HepG2 (cell line): ENCODE measurements around the gene SAA4. TPM values are rescaled to one million over a fixed set of nuclear protein-coding genes. Genes with fewer than 3 reads are reported as not detected.

Experiments
- ATAC-seq: fragments of 200-7000 bp; cut with Tn5 transposase; 3 replicates; pipeline ENCODE4 v1.9.1; 2020; ENCODE audit warnings: mild to moderate bottlenecking, moderate library complexity
- BruUV-seq: library from RNA; stranded (reverse); fragments of 400-500 nt; replicated peaks from 2 replicates; lab custom pipeline; 2021; lab: Mats Ljungman, UMichigan
- CTCF ChIA-PET: fragments of 300-600 bp; formaldehyde crosslinking; extraction: SDS; loops from one replicate; lab custom pipeline; 2021; ENCODE audit warnings: low total read pairs, inconsistent platforms, low intra/inter-chr PET ratio; lab: Yijun Ruan, JAX
- POLR2A ChIA-PET: fragments of 350-600 bp; sonication (Branson Sonifier 250); formaldehyde crosslinking; loops from one replicate; lab custom pipeline; 2020; ENCODE audit warnings: antibody characterized with exemption, inconsistent platforms; lab: Yijun Ruan, JAX
- DNase-seq: peaks from one replicate; pipeline ENCODE4 v3.0.0-alpha.2; 2015; ENCODE audit warnings: low spot score
- FAIRE-seq: peaks from 3 replicates; lab custom pipeline; 2011; peaks lifted over from hg19 to GRCh38; lab: Jason Lieb, UNC
- H2AFZ ChIP-seq: one replicate; pipeline ENCODE4 v1.6.1; 2011; ENCODE audit warnings: low read length, inconsistent platforms
- H3K27ac ChIP-seq: fragments of 300-600 bp; 3 replicates; pipeline ENCODE4 v1.8.0; 2011; ENCODE audit warnings: mixed run types, mild to moderate bottlenecking, mixed read lengths, low read length, inconsistent platforms; ENCODE audit not compliant: insufficient read depth; ENCODE audit errors: extremely low read length
- H3K27me3 ChIP-seq, 2 experiments: fragments of 200-600 bp in 1 of 2; 2 replicates in 1 of 2; 3 replicates in 1 of 2; pipeline versions ENCODE4 v1.6.0 to v1.8.0; 2011; ENCODE audit warnings: low read length in 2 of 2, mild to moderate bottlenecking in 2 of 2, moderate library complexity in 2 of 2, inconsistent platforms in 1 of 2; ENCODE audit not compliant: insufficient read depth in 2 of 2, control insufficient read depth in 1 of 2
- H3K36me3 ChIP-seq, 2 experiments: fragments of 200-600 bp in 1 of 2; replicated peaks in 1 of 2; 2 replicates in 1 of 2; 3 replicates in 1 of 2; pipeline versions ENCODE4 v1.5.1 to v1.8.0; 2011; ENCODE audit warnings: low read length in 2 of 2, inconsistent platforms in 1 of 2; ENCODE audit not compliant: insufficient read depth in 2 of 2, control insufficient read depth in 1 of 2
- H3K4me1 ChIP-seq: 2 replicates; pipeline ENCODE4 v1.5.1; 2012; ENCODE audit warnings: low read length, inconsistent platforms; ENCODE audit not compliant: insufficient read depth
- H3K4me2 ChIP-seq: 2 replicates; pipeline ENCODE4 v1.6.0; 2011; ENCODE audit warnings: low read depth, low read length, inconsistent platforms
- H3K4me3 ChIP-seq, 3 experiments: fragments of 200-600 bp in 1 of 3; sonication (generic), shearing (Covaris generic) in 1 of 3; replicated peaks in 1 of 3; 2 replicates each; pipeline ENCODE4 v1.5.1; 2011 to 2016; ENCODE audit warnings: low read length in 3 of 3, inconsistent platforms in 2 of 3, low read depth in 2 of 3, mild to moderate bottlenecking in 2 of 3, control low read depth in 1 of 3, mixed read lengths in 1 of 3; ENCODE audit not compliant: insufficient read depth in 1 of 3
- H3K79me2 ChIP-seq: one replicate; pipeline ENCODE4 v1.6.1; 2011; ENCODE audit warnings: low read length, inconsistent platforms; ENCODE audit not compliant: insufficient read depth
- H3K9ac ChIP-seq: 2 replicates; pipeline ENCODE4 v1.6.0; 2011; ENCODE audit warnings: mild to moderate bottlenecking, low read depth, low read length, inconsistent platforms; ENCODE audit not compliant: insufficient read depth
- H3K9me3 ChIP-seq: 2 replicates; pipeline ENCODE4 v1.5.1; 2012; ENCODE audit warnings: mild to moderate bottlenecking, low read length
- H4K20me1 ChIP-seq: 2 replicates; pipeline ENCODE4 v1.6.0; 2011; ENCODE audit warnings: inconsistent platforms, mild to moderate bottlenecking, low read length, moderate library complexity; ENCODE audit not compliant: insufficient read depth
- ARID2 ChIP-seq: sonication (generic); formaldehyde crosslinking; IDR thresholded peaks from 2 replicates; pipeline ENCODE4 v1.8.1; 2022; ENCODE audit warnings: mild to moderate bottlenecking, missing genetic modification reagents, borderline replicate concordance
- HOXA9 ChIP-seq: sonication (generic); formaldehyde crosslinking; IDR thresholded peaks from 2 replicates; pipeline ENCODE4 v1.8.1; 2022; ENCODE audit warnings: missing genetic modification reagents, mild to moderate bottlenecking, moderate library complexity, borderline replicate concordance
- JUND ChIP-seq: sonication (generic); formaldehyde crosslinking; IDR thresholded peaks from 2 replicates; pipeline ENCODE4 v1.8.0; 2022; ENCODE audit warnings: mild to moderate bottlenecking, missing genetic modification reagents
- KLF12 ChIP-seq: sonication (generic); formaldehyde crosslinking; IDR thresholded peaks from 2 replicates; pipeline ENCODE4 v1.4.0; 2020; ENCODE audit warnings: missing genetic modification reagents, borderline replicate concordance
- POLR2AphosphoS2 ChIP-seq: IDR thresholded peaks from 2 replicates; pipeline ENCODE4 v1.6.1; 2011; ENCODE audit warnings: low read depth, low read length, improper control_type of control experiment
- RAD51 ChIP-seq: fragments of 450-650 bp; IDR thresholded peaks from 2 replicates; pipeline ENCODE4 v1.6.1; 2016; ENCODE audit warnings: borderline replicate concordance
- RORA ChIP-seq: sonication (generic); formaldehyde crosslinking; IDR thresholded peaks from 2 replicates; pipeline ENCODE4 v1.5.0; 2020; ENCODE audit warnings: mild to moderate bottlenecking, missing genetic modification reagents, moderate library complexity
- THRA ChIP-seq: sonication (generic); formaldehyde crosslinking; IDR thresholded peaks from 2 replicates; pipeline ENCODE4 v1.4.0; 2020; ENCODE audit warnings: missing genetic modification reagents, borderline replicate concordance
- WIZ ChIP-seq: sonication (generic); formaldehyde crosslinking; IDR thresholded peaks from 2 replicates; pipeline ENCODE4 v1.5.1; 2020; ENCODE audit warnings: mild to moderate bottlenecking, missing genetic modification reagents
- ZKSCAN8 ChIP-seq: IDR thresholded peaks from 2 replicates; pipeline ENCODE4 v1.6.1; 2016; ENCODE audit warnings: borderline replicate concordance, missing genetic modification reagents, missing compliant biosample characterization
- ZNF121 ChIP-seq: sonication (generic); formaldehyde crosslinking; IDR thresholded peaks from 2 replicates; pipeline ENCODE4 v1.5.0; 2020; ENCODE audit warnings: mild to moderate bottlenecking, missing genetic modification reagents
- ZNF574 ChIP-seq: sonication (generic); formaldehyde crosslinking; IDR thresholded peaks from 2 replicates; pipeline ENCODE4 v1.4.0; 2020; ENCODE audit warnings: missing genetic modification reagents
- ZNF614 ChIP-seq: IDR thresholded peaks from 2 replicates; pipeline ENCODE4 v1.6.1; 2018; ENCODE audit warnings: missing biosample characterization, missing genetic modification reagents, inconsistent platforms, borderline replicate concordance
- WGBS: methylation state at CpG from one replicate; pipeline ENCODE4 v1.1.6; 2017; ENCODE audit warnings: low lambda C conversion rate; 5-methylcytosine and 5-hydroxymethylcytosine counted together
- in situ Hi-C: cut with HindIII; loops from 2 replicates; pipeline ENCODE4 v1.10.0; 2017; ENCODE audit warnings: low pct_unique_long_range_greater_than_20kb; ENCODE audit not compliant: extremely low pct_ligation_motif_present
- intact Hi-C: fragments of 100-400 bp; cut with micrococcal nuclease; formaldehyde crosslinking; loops from one replicate; pipeline ENCODE4 v1.10.0; 2022; ENCODE audit not compliant: unreplicated experiment
- polyA plus RNA-seq, 8 experiments: library from polyadenylated mRNA; depleted of rRNA in 3 of 8; stranded (reverse) in 7 of 8; unstranded in 1 of 8; fragments of >200 nt; fragmentation: Illumina TruSeq in 4 of 8; extraction: Trizol in 4 of 8; gene quantifications; 2 replicates each; pipeline versions ENCODE4 v1.2.1 to v1.2.3, GENCODE V29; 2011 to 2016; ENCODE audit warnings: low read depth in 4 of 8, missing spikeins in 1 of 8, mixed read lengths in 1 of 8; ENCODE audit not compliant: insufficient read depth in 1 of 8
- total RNA-seq, 5 experiments: library from RNA; depleted of rRNA; stranded (reverse); fragments of >200 nt; fragmentation: Illumina TruSeq; extraction: Trizol; gene quantifications; 2 replicates each; pipeline ENCODE4 v1.2.3, GENCODE V29; 2016; ENCODE audit warnings: low read depth in 1 of 5

SAA4 gene
- total and polyA plus RNA-seq, 2 of the 13 experiments (the other 11 are each of a cell fraction or from before 2014, with no cell fraction given) = 53.4 to 253 TPM

GRCh38 chr11:18245396-18245795 is 8.8 kb upstream of the SAA4 start:
- H4K20me1 ChIP-seq = no peaks in the 10 kb centered on the region
- H3K79me2 ChIP-seq = no peaks in the 10 kb centered on the region
- no peaks in the 10 kb centered on the region for H3K9me3 ChIP-seq
- peaks cover 8% of the 10 kb centered on the region for H3K4me1 ChIP-seq
- H3K4me2 ChIP-seq = no peak overlapping the region
- BruUV-seq = no TSS peak
- H3K36me3 ChIP-seq = no peaks in the 10 kb centered on the region
- FAIRE-seq (no peak), ATAC-seq (no peak; the same call in 2 of the 3 replicates), DNase-seq (no peak)
- in situ Hi-C loops = no loop called here
- WGBS = 50% methylated on average over 6 of the region's 6 CpGs
- H2AFZ ChIP-seq = no peak overlapping the region
- H3K27ac ChIP-seq = no peak overlapping the region
- POLR2A ChIA-PET = no interaction called here
- CTCF ChIA-PET = no interaction called here
- H3K27me3 ChIP-seq = peaks cover 0 to 9% of the 10 kb centered on the region in 2 experiments; a peak in 2 of 5 replicates
- intact Hi-C loops = no loop called here
- H3K9ac ChIP-seq = no peak overlapping the region
- TF ChIP-seq KLF12 (CRISPR knock-in tag) = no peak
- TF ChIP-seq POLR2AphosphoS2 = no peak
- TF ChIP-seq ZKSCAN8 (CRISPR knock-in tag) = no peak
- no peak for TF ChIP-seq HOXA9
- TF ChIP-seq ZNF574 (CRISPR knock-in tag) = no peak
- TF ChIP-seq RORA (CRISPR knock-in tag) = no peak
- no peak for TF ChIP-seq WIZ (CRISPR knock-in tag)
- no peak for TF ChIP-seq RAD51
- no peak for TF ChIP-seq THRA (CRISPR knock-in tag)
- no peak for TF ChIP-seq ZNF614
- TF ChIP-seq JUND (CRISPR knock-in tag) = no peak
- TF ChIP-seq ARID2 = no peak
- TF ChIP-seq ZNF121 (CRISPR knock-in tag) = no peak
- no peak overlapping the region for H3K4me3 ChIP-seq
